Lower lobe of right lung (tissue), 2 donors: ENCODE data around the gene TMEM219. TPM values are rescaled to one million over a fixed set of nuclear protein-coding genes. Genes with fewer than 3 reads are reported as not detected.
A peak's percentile ranks its signal among the peaks of the same experiment; 100 is the strongest.

ENCODE experiments used
- ATAC-seq, 2 donors: fragments of 200-7000 bp; cut with Tn5 transposase; one replicate each; pipeline ENCODE4 v1.9.1; 2020 to 2022; ENCODE audit warnings: mild to moderate bottlenecking in 2 of 2, moderate library complexity in 2 of 2
- DNase-seq: peaks from one replicate; pipeline ENCODE4 v3.0.0-alpha.2; 2020
- H3K27ac ChIP-seq: fragments of 200-600 bp; one replicate; pipeline ENCODE4 v1.8.0; 2022
- H3K27me3 ChIP-seq: fragments of 200-600 bp; one replicate; pipeline ENCODE4 v1.8.0; 2022; ENCODE audit warnings: low read depth
- H3K36me3 ChIP-seq: fragments of 200-600 bp; one replicate; pipeline ENCODE4 v1.8.0; 2022; ENCODE audit warnings: mild to moderate bottlenecking
- H3K4me1 ChIP-seq: fragments of 200-600 bp; one replicate; pipeline ENCODE4 v1.8.0; 2022
- H3K4me3 ChIP-seq: fragments of 200-600 bp; one replicate; pipeline ENCODE4 v1.8.0; 2022; ENCODE audit warnings: mild to moderate bottlenecking
- H3K9me3 ChIP-seq: fragments of 200-600 bp; one replicate; pipeline ENCODE4 v1.8.0; 2022
- CTCF ChIP-seq: fragments of 200-600 bp; IDR thresholded peaks from one replicate; pipeline ENCODE4 v1.8.0; 2022; ENCODE audit warnings: antibody characterized with exemption, mild to moderate bottlenecking
- intact Hi-C: fragments of 100-400 bp; cut with DNase I; formaldehyde crosslinking; loops from one replicate; pipeline ENCODE4 v1.11.0; 2022
- total RNA-seq: library from RNA; stranded (reverse); fragmentation: NEBNext Ultra II Directional; extraction: Animal tissue kit (Norgen Biotek cat#: 25700); gene quantifications from one replicate; pipeline ENCODE4 v1.2.1, GENCODE V29; 2021
- donor health status: DM: no; HTN: yes; CAD: no; lungs with severe emphysema.

Gene TMEM219
- total RNA-seq, 1 donor from 2014 or later = 148 TPM

- Histone ChIP-seq H3K27me3 (peaks cover 8% of the 10 kb centered on the region), H3K27ac (no peak overlapping the region), H3K36me3 (peaks cover 23% of the 10 kb centered on the region), H3K4me1 (peaks cover 4% of the 10 kb centered on the region), H3K9me3 (no peaks in the 10 kb centered on the region), H3K4me3 (no peak overlapping the region)
- TF ChIP-seq CTCF = no peak
- DNase-seq (peak; percentile 51), ATAC-seq (peak; percentile 60)
- intact Hi-C loops = no loop called here
These were observed 42.5 kb downstream of the TMEM219 start for GRCh38 chr16:30004424-30004776.

GRCh38 chr16:30004811-30005242, 42.9 kb downstream of the TMEM219 start:
- ATAC-seq = peak; percentile 65 to 76

GRCh38 chr16:30005341-30006094, 43.6 kb downstream of the TMEM219 start:
- Histone ChIP-seq H3K9me3 (no peaks in the 10 kb centered on the region), H3K36me3 (peaks cover 17% of the 10 kb centered on the region), H3K4me1 (peaks cover 9% of the 10 kb centered on the region), H3K27ac (no peak overlapping the region), H3K4me3 (no peak overlapping the region), H3K27me3 (peaks cover 20% of the 10 kb centered on the region)
- peak; percentile 85 for TF ChIP-seq CTCF
- intact Hi-C loops = no loop called here
- ATAC-seq = peak; percentile 65 to 73
- no peak for DNase-seq

More at GRCh38 chr16:30004811-30005242, 42.9 kb downstream of the TMEM219 start:
- no peak for DNase-seq
- no peak for TF ChIP-seq CTCF
- Histone ChIP-seq H3K4me1 (peaks cover 4% of the 10 kb centered on the region), H3K27me3 (peaks cover 13% of the 10 kb centered on the region), H3K9me3 (no peaks in the 10 kb centered on the region), H3K4me3 (no peak overlapping the region), H3K36me3 (peaks cover 23% of the 10 kb centered on the region), H3K27ac (no peak overlapping the region)
- intact Hi-C loops = no loop called here

DNA sequence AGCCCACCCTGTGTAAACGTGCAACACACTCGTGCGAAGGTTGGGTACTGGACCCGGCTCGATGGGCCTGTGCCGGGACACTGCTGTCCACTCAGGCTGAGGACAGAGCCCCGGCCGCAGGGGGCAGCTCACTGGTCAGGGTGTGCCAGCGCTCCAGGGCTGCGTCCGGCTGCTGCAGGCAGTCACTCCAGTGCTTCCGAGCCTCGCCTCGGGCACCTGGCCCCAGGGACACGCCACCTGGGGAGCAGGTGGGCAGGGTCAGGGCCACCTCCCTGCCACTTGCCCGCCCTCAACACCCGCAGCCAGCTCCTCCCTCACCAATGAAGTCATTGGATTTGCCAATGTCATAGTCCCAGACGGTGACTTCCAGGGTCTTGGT, 44.2 kb downstream of the TMEM219 start:
- TF ChIP-seq CTCF = no peak
- peaks cover 15% of the 10 kb centered on the region for H3K4me1 ChIP-seq
- H3K4me3 ChIP-seq = no peak overlapping the region
- intact Hi-C loops = no loop called here
- DNase-seq (no peak), ATAC-seq (no peak)
- peaks cover 25% of the 10 kb centered on the region for H3K27me3 ChIP-seq
- H3K27ac ChIP-seq = no peak overlapping the region
- peaks cover 12% of the 10 kb centered on the region for H3K36me3 ChIP-seq
- H3K9me3 ChIP-seq = no peaks in the 10 kb centered on the region

DNA sequence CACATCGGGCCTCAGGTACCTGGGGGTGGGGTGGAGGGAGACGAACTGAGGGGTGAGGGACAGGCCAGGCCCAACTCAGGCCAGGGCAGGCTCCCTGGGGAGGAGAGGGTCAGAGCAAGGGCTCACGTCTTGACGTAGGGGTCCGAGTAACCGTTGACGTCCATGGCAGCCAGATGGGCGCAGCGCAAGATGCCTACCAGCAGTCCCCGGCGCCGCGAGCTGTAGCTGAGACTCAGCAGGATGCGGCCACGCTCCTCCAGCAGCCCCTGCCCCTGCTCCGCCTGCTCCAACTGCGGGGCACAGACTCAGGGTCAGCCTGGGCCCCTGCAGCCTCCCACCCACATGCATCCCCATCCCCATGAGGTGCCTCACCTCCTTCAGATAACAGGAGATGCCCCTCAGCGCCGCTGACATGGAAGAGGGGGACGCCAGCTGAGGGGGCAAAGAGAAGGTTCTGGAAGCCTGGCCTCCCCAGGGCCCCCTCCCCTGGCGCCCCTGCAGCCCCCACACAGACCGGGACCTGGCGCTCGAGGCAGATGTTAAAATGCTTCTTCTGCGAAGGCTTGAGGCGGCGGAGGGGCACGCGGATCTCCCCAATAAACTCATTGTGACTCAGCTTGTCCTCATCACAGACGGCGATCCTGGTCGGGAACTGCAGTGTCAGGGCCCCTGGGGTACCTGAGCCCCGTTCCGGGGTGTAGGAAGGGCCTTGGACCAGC, 44.9 kb downstream of the TMEM219 start:
- DNase-seq (no peak), ATAC-seq (no peak)
- Histone ChIP-seq H3K4me3 (no peak overlapping the region), H3K4me1 (peaks cover 21% of the 10 kb centered on the region), H3K36me3 (peaks cover 10% of the 10 kb centered on the region), H3K9me3 (no peaks in the 10 kb centered on the region), H3K27ac (no peak overlapping the region), H3K27me3 (peaks cover 33% of the 10 kb centered on the region)
- intact Hi-C loops = no loop called here
- TF ChIP-seq CTCF = no peak
